IPS-NIHi7 (cell line): ENCODE results near the gene RASSF1.

ENCODE experiments used
- DNase-seq: peaks from one replicate; pipeline ENCODE4 v3.0.0; 2012; ENCODE audit warnings: mixed read lengths; ENCODE audit errors: extremely low spot score

Gene RASSF1

GRCh38 chr3:50342813-50343633 lies 2.4 kb upstream of the RASSF1 start:
- DNase-seq = peak; percentile 57

- DNase-seq = no peak
Measured at GRCh38 chr3:50341996-50342650, 1.5 kb upstream of the RASSF1 start.

DNA sequence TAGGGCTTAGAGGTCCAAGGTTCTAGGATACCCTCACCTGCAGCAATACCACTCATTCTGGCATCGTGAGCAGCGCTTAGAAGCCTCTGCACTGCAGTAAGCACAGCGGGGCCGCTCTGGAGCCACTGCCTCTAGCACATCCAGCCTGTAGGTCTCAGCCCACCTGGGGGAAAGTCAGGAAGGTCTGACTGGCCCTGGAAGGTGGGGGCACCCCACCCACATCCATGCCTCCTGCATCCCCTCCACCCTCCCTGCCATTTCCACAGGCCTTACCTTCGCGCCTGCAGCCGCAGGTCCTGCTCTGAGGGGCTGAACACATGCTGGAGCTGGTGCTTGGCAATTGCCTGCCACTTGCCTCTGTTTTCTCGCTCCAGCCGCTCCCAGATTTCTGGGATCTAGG lies 901 bp upstream of the RASSF1 start:
- no peak for DNase-seq

GRCh38 chr3:50340147-50340447 lies 539 bp downstream of the RASSF1 start:
- DNase-seq = no peak

- DNase-seq = no peak
Measured at GRCh38 chr3:50339485-50340146, 1.0 kb downstream of the RASSF1 start.

DNA sequence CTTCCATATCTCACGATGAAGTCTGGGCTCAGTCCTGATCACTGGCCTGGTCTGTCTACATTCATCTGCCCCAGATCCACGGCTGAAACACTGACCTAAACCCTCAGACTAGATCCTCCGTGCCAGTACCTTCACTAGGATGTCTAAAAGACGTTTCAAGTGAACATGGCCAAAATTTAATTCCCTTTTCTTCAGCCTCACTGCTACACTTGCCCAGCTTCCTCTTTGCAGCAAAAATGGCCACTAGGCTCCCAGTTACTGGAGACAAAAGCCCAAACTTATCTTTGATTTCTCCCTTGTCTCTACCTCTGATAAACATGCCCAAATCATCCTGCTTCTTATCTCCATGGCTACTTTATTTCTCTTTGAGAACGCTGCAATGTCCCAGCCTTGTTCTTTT lies 1.7 kb downstream of the RASSF1 start:
- no peak for DNase-seq

DNA sequence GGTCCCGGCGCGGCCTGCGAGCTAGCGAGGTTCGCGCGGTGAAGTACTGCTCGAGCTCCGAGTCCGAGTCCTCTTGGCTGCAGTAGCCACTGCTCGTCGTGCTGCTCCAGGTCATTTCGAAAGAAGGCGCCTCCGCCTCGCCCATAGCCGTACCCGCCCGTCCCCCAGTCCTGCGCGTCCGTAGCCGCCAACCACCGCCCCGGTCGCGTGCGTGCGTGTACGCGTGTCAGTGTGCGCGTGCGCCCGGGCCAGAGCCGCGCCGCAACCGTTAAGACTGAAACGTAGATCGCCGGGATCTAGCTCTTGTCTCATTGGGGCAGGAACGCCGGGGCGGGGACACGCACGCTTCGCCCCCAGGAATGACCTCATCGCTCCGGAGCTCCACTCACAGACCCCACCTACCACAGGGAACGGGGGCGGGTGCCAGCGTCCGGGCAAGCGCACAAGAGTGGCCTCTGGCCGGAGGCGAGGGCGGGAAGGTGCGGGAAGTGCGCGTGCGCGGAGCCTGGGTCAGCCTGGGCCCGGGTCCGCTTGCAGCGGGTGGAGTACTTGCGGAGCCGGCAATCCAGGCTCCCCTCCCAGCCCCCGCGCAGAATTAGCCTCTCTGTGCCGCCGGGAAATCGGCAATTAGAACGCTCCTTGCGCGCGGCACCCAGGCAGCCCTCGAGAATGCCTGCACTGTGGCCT lies 3.3 kb downstream of the RASSF1 start:
- DNase-seq = peak; percentile 99

DNA sequence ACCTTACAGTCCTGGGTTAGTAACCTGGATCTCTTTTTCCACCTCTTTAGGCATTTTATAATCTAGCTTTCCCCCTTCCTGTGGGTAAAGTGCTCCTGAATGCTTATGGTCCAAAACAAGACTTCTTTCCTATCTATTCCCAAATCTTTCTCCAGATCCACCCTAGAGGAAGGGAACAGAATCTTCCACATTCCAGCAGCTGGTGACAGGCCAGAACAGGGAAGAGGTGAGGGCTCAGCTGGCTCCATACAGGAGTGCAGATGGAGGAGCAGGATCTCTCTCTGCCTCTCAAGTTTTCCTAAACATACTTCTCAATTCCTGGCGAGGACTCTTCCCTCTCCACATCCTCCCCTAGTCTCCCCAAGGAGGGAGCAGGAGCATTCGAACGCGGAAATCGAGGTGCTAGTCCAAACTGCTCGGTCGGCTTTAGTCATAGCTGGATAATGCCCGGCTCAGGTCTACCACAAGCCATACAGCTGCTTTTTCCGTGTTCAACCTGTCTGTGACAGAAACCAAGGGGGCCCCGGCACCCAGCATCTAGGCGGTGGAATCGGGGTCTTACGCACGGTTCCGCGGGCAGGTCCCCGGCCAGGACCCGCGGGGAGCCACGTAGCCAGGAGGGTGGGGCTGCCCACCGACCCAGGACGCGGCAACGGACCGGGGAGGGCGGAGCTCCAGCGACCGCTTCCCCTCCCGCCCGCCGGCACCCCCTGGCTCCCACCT lies 4.0 kb downstream of the RASSF1 start:
- peak; percentile 58 for DNase-seq

- DNase-seq = no peak
Measured at GRCh38 chr3:50334339-50335075, 6.1 kb downstream of the RASSF1 start.

GRCh38 chr3:50333744-50334328 lies 6.8 kb downstream of the RASSF1 start:
- no peak for DNase-seq

GRCh38 chr3:50331364-50331907 lies 9.2 kb downstream of the RASSF1 start:
- no peak for DNase-seq

DNA sequence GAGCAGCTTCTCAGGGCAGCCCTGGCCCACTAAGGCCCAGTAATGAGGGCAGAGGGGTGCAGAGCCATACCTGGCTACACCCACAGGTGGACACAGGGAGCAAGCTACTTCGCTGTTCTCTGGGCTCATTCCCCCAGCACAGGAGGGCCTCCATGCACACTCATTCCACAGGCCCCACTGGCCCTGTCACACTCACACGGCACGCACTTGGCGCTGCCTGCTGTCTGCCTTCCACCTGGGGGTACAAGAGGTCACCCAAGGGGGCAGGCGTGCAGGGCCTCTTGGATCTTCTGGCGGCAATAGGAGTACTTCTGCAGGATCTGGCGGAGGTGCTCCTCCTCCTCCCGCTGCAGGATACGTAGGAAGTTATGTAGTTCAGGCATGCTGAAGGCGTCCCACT lies 10.3 kb downstream of the RASSF1 start:
- DNase-seq = no peak

DNA sequence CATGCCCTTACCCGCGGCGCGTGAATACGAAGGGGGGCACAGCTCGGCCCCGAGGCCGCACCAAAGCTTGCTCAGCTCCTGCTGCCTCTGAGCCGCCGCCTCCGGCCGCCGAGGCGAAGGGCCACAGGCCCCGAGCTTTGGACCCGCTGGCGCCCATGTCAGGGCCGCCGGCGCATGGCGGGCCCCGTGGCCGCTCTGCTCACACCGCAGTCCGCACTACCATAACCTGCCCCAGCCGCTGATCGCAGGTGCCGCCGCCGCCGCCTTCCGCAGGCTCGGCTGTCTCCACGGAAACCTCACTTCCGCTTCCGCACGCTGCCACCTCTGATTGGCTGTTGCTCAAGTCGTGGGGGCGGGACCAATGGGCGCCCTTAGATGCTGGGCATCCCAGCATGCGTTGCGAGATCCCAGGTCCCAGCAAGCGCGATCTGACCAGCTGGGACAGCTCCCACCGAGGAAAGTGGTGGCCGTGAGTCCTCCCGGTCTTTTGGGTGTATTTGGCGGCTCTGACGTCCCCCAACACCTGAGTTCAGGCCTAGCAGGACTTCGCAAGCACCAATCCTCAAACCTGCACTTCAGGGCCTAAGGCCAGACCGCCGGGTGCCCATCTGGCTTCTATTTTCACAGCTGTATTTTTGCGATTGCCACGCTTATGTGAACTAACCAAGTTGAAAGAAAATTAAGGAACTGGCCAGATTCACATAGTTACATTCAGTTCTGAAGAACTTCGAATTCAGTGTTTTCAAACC lies 12.5 kb downstream of the RASSF1 start, which contains the start of gene TUSC2:
TSS of gene TUSC2 (minus strand) at position 281 of the 749 bp plus-strand sequence. CDS start at position 157, 124 bp downstream.
- peak; percentile 94 for DNase-seq

- no peak for DNase-seq
Measured at GRCh38 chr3:50327129-50327528, 13.5 kb downstream of the RASSF1 start.

GRCh38 chr3:50326182-50326541 lies 14.5 kb downstream of the RASSF1 start:
- no peak for DNase-seq

GRCh38 chr3:50325497-50326181 lies 15.0 kb downstream of the RASSF1 start:
- DNase-seq = no peak

- DNase-seq = no peak
Measured at GRCh38 chr3:50325113-50325480, 15.5 kb downstream of the RASSF1 start.

DNA sequence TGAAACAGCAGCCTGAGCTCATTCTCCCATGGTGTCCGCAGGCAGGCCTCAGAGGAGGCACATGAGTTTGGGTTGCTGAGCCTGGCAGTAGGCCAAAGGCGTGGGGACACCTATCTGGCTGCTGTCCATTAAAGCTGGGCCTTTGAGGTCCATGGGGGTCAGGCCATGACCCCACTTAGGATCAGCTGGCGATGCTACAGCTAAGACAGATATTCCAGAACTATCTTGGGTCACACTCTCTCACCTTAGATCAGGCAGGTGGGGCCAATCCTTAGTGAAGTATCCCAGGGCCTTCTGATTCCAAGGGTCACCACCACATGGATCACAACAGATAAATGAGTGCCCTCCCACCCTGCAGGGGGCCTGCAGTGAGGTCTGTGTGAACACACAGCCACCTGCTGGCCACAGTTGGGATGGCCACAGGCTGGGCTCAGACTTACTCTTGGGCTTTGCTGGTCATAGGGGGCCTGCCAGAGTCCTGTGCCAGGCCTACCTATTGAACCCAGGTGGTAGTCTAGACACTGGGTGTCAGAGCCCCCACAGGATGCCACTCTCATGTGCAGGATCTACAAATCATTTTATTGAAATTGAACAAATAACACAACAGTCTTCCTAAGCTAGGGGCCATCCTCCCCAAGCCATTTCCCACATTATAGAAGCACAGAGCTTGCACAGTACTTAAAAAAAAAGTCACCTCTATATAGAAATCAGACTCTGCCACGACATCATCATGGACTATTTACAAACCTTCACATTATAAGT lies 16.1 kb downstream of the RASSF1 start:
- DNase-seq = peak; percentile 78
